Psoas muscle (tissue), 8 donors: ENCODE measurements around the gene CISD3. TPM values are rescaled to one million over a fixed set of nuclear protein-coding genes. Genes with fewer than 3 reads are reported as not detected.

Experiments
- ATAC-seq, 4 donors: fragments of 200-7000 bp; cut with Tn5 transposase; one replicate each; pipeline ENCODE4 v1.9.1; 2020; ENCODE audit warnings: moderate library complexity in 3 of 4, mild to moderate bottlenecking in 2 of 4
- DNase-seq, 2 donors: peaks; one replicate each; pipeline ENCODE4 v3.0.0-alpha.2; 2020
- H3K27ac ChIP-seq: fragments of 200-600 bp; one replicate; pipeline ENCODE4 v1.8.0; 2022
- H3K27me3 ChIP-seq, 3 donors: fragments of 200-600 bp in 1 of 3; one replicate each; pipeline versions ENCODE4 v1.6.1 to v1.8.0; 2013 to 2022; ENCODE audit warnings: low read length in 2 of 3, mild to moderate bottlenecking in 2 of 3, moderate library complexity in 1 of 3; ENCODE audit not compliant: insufficient read depth in 3 of 3
- H3K36me3 ChIP-seq, 2 donors: fragments of 200-600 bp in 1 of 2; one replicate each; pipeline versions ENCODE4 v1.6.1 to v1.8.0; 2013 to 2022; ENCODE audit warnings: low read depth in 1 of 2, mild to moderate bottlenecking in 1 of 2, moderate library complexity in 1 of 2; ENCODE audit not compliant: insufficient read depth in 1 of 2
- H3K4me1 ChIP-seq: fragments of 200-600 bp; one replicate; pipeline ENCODE4 v1.8.0; 2022
- H3K4me3 ChIP-seq: fragments of 200-600 bp; one replicate; pipeline ENCODE4 v1.8.0; 2022; ENCODE audit warnings: mild to moderate bottlenecking
- H3K9me3 ChIP-seq: fragments of 200-600 bp; one replicate; pipeline ENCODE4 v1.8.0; 2022
- CTCF ChIP-seq: fragments of 200-600 bp; IDR thresholded peaks from one replicate; pipeline ENCODE4 v1.8.0; 2022; ENCODE audit warnings: antibody characterized with exemption
- WGBS, 3 donors: extraction: QIAGEN DNeasy Blood & Tissue Kit; methylation state at CpG; one replicate each; pipeline versions ENCODE4 v1.1.6 to v1.1.7; 2013; 5-methylcytosine and 5-hydroxymethylcytosine counted together
- intact Hi-C, 2 donors: fragments of 100-400 bp; cut with DNase I; formaldehyde crosslinking; loops; one replicate each; pipeline versions ENCODE4 v1.11.0 to v1.14.2; 2022
- polyA plus RNA-seq, 3 donors: library from polyadenylated mRNA; stranded (reverse); fragments of 200-250 nt; gene quantifications; one replicate each; pipeline ENCODE4 v1.2.3, GENCODE V29; 2013
- total RNA-seq, 4 donors: library from RNA; stranded (reverse); fragmentation: NEBNext Ultra II Directional in 2 of 4; extraction: Animal tissue kit (Norgen Biotek cat#: 25700) in 2 of 4; gene quantifications; one replicate each; pipeline versions ENCODE4 v1.2.1 to v1.2.4, GENCODE V29; 2021 to 2023
- donor health status: healthy with polysubstance abuse.
- donor health status: DM: no; HTN: no; CAD: no; lungs with moderate emphysema.
- donor health status: Bipolar disorder and iron deficiency.
- donor health status: healthy.
- donor health status: DM: yes; HTN: yes; CAD: no.
- donor health status: DM: no; HTN: no; CAD: no.
- donor health status: DM: no; HTN: no; CAD: no.
- donor health status: DM: yes; HTN: yes; CAD: no.

The CISD3 gene
- total and polyA plus RNA-seq, 7 donors = 29.9 to 83.6 (median 41.5) TPM

GRCh38 chr17:38746849-38747462 lies 16.8 kb downstream of the CISD3 start:
- no peak for ATAC-seq

GRCh38 chr17:38747463-38748148 lies 17.5 kb downstream of the CISD3 start:
- Histone ChIP-seq H3K27ac (peak overlapping the region; percentile 50), H3K4me1 (peaks cover 18% of the 10 kb centered on the region), H3K36me3 (no peaks in the 10 kb centered on the region), H3K4me3 (peak overlapping the region; percentile 66), H3K9me3 (no peaks in the 10 kb centered on the region), H3K27me3 (peaks cover 0 to 56% (median 8%) of the 10 kb centered on the region in 3 donors)
- DNase-seq (peak; percentile 52 to 65), ATAC-seq (no peak)
- peak; percentile 7 for TF ChIP-seq CTCF
- intact Hi-C loops = no loop called here
- 1 to 2% (median 1%) methylated on average over 52 to 64 of the region's 64 CpGs for WGBS, 3 donors

More at GRCh38 chr17:38746849-38747462, 16.8 kb downstream of the CISD3 start:
- Histone ChIP-seq H3K27me3 (peaks cover 0 to 56% (median 8%) of the 10 kb centered on the region in 3 donors), H3K4me1 (peaks cover 24% of the 10 kb centered on the region), H3K27ac (peak overlapping the region; percentile 50), H3K9me3 (no peaks in the 10 kb centered on the region), H3K4me3 (peak overlapping the region; percentile 66), H3K36me3 (no peaks in the 10 kb centered on the region)
- TF ChIP-seq CTCF = no peak
- WGBS, 3 donors = 15 to 20% (median 18%) methylated on average over 15 to 21 of the region's 21 CpGs
- no peak for DNase-seq
- intact Hi-C loops = no loop called here

- TF ChIP-seq CTCF = no peak
- Histone ChIP-seq H3K27ac (peak within 1 kb of the TSS; percentile 75), H3K27me3 (peaks cover 0 to 56% (median 8%) of the 10 kb centered on the region in 3 donors), H3K4me3 (peak within 1 kb of the TSS; percentile 66), H3K4me1 (peaks cover 16% of the 10 kb centered on the region), H3K36me3 (no peaks in the 10 kb centered on the region), H3K9me3 (no peaks in the 10 kb centered on the region)
- intact Hi-C loops = no loop called here
- 0 to 1% (median 1%) methylated on average over 27 to 46 of the region's 47 CpGs for WGBS, 3 donors
- ATAC-seq (no peak), DNase-seq (peak; percentile 88 to 92)
Measured at GRCh38 chr17:38748149-38748891, 18.2 kb downstream of the CISD3 start, which contains the start of gene PCGF2. PCGF2 (minus strand) TSS chr17:38748336; CDS start chr17:38740402, 7,934 bp downstream.

- WGBS, 3 donors = 0 to 1% (median 1%) methylated on average over 30 to 32 of the region's 32 CpGs
- Histone ChIP-seq H3K9me3 (no peaks in the 10 kb centered on the region), H3K4me1 (peaks cover 21% of the 10 kb centered on the region), H3K4me3 (peak overlapping the region; percentile 66), H3K36me3 (peaks cover 0 to 5% of the 10 kb centered on the region in 2 donors), H3K27me3 (peaks cover 0 to 56% (median 8%) of the 10 kb centered on the region in 3 donors), H3K27ac (peak overlapping the region; percentile 75)
- intact Hi-C loops = no loop called here
- no peak for DNase-seq
- no peak for ATAC-seq
- TF ChIP-seq CTCF = no peak
Measured at GRCh38 chr17:38748892-38749222, 18.7 kb downstream of the CISD3 start.
